ENCODE results near the gene PFDN1. TPM values are rescaled to one million over a fixed set of nuclear protein-coding genes. Genes with fewer than 3 reads are reported as not detected.

Gene PFDN1
- total and polyA plus RNA-seq, 11 donors: 53.8 to 140 (median 75.0) TPM

DNA sequence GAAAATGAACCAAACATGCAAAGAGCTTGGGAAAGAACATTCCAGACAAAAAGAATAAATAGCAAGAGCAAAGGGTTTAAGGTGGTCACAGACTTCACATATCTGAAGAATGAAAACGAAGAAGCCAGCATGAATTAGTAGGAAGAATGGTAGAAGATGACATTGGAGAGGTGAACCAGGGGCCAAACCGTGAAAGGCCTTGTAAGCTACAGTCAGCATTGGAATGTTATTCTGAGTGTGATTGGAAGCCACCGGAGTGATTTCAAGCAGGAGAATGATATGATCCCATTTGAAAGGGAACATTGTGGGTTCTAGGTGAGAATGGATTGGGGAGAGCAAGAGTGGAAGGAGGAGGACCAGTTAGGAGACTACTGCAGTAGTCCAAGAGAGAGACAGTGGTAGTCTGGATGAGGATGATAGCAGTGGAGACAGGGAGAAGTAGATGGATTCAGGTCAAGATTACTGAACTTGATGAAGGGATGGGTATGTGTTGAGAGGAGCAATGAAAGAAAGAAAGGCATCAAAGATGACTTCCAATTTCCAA lies 6.9 kb upstream of the PFDN1 start:
- WGBS, 4 donors: 83 to 91% (median 86%) methylated on average over 3 of the region's 3 CpGs
- Histone ChIP-seq H3K4me3 (no peak overlapping the region), H3K27ac (no peak overlapping the region), H3K4me1 (peaks cover 0 to 37% (median 23%) of the 10 kb centered on the region in 12 donors), H3K27me3 (no peaks in the 10 kb centered on the region), H3K9me3 (no peaks in the 10 kb centered on the region), H3K36me3 (no peaks in the 10 kb centered on the region)
- intact Hi-C loops (cut with DNase I): loop anchor here in 1 of 10 donors (10.0 kb wide), 1 partner anchor 55 kb away; no protein-coding TSS in a partner anchor
- DNase-seq (no peak), ATAC-seq (no peak)
- no peak for TF ChIP-seq POLR2A (IDR thresholded peaks at IDR 0.05)
- TF ChIP-seq, protein P1, sequence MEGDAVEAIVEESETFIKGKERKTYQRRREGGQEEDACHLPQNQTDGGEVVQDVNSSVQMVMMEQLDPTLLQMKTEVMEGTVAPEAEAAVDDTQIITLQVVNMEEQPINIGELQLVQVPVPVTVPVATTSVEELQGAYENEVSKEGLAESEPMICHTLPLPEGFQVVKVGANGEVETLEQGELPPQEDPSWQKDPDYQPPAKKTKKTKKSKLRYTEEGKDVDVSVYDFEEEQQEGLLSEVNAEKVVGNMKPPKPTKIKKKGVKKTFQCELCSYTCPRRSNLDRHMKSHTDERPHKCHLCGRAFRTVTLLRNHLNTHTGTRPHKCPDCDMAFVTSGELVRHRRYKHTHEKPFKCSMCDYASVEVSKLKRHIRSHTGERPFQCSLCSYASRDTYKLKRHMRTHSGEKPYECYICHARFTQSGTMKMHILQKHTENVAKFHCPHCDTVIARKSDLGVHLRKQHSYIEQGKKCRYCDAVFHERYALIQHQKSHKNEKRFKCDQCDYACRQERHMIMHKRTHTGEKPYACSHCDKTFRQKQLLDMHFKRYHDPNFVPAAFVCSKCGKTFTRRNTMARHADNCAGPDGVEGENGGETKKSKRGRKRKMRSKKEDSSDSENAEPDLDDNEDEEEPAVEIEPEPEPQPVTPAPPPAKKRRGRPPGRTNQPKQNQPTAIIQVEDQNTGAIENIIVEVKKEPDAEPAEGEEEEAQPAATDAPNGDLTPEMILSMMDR (IDR thresholded peaks at IDR 0.05): no peak

DNA sequence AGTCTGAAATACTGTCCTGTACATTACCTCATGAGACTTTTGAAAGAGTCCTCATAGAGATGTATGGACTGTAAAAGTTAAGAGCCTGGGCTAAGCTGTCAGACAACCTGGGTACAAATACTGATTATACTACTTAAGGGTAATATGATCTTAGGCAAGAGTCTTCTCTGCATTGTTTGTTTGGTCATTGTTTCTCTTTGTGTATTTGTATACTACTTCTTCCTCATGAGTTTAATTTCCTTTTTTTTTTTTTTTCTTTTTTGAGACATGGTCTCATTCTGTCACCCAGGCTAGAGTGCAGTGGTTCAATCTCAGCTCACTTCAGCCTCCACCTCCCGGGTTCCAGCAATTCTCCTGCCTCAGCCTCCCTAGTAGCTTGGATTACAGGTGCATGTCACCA lies 2.6 kb upstream of the PFDN1 start:
- Histone ChIP-seq H3K4me3 (no peak overlapping the region), H3K4me1 (peaks cover 3 to 36% (median 21%) of the 10 kb centered on the region in 12 donors), H3K36me3 (peaks cover 0 to under 1% (median 0%) of the 10 kb centered on the region in 9 donors), H3K9me3 (no peaks in the 10 kb centered on the region), H3K27ac (no peak overlapping the region), H3K27me3 (no peaks in the 10 kb centered on the region)
- 87 to 100% (median 99%) methylated on average over 1 of the region's 1 CpG for WGBS, 4 donors
- TF ChIP-seq, protein P1 (IDR thresholded peaks at IDR 0.05): no peak
- no peak for TF ChIP-seq POLR2A (IDR thresholded peaks at IDR 0.05)
- intact Hi-C loops (cut with DNase I): loop anchor here in 1 of 10 donors (10.0 kb wide), 1 partner anchor 51 kb away; no protein-coding TSS in a partner anchor
- ATAC-seq (no peak), DNase-seq (no peak)

DNA sequence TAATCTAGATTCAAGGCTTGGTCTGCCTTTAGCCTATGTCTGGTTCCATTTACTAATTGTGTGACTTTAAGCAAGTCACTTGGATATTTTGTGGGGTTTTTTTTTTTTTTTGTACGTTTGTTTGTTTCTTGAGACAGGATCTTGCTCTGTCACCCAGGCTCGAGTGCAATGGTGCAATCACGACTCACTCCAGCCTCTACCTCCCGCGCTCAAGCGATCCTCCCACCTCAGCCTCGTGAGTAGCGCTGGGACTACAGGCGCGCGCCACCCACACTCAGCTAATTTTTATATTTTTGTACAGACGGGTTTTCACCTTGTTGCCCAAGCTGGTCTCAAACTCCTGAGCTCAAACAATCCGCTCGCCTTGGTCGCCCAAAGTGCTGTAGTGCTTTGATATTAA lies 1.1 kb upstream of the PFDN1 start:
- WGBS, 4 donors: 91 to 94% (median 94%) methylated on average over 15 of the region's 15 CpGs
- Histone ChIP-seq H3K27ac (no peak overlapping the region), H3K36me3 (peaks cover 0 to 15% (median 14%) of the 10 kb centered on the region in 9 donors), H3K4me3 (peak overlapping the region in 2 of 12 donors; percentile 81 to 91), H3K9me3 (no peaks in the 10 kb centered on the region), H3K27me3 (no peaks in the 10 kb centered on the region), H3K4me1 (peaks cover 3 to 29% (median 20%) of the 10 kb centered on the region in 12 donors)
- TF ChIP-seq, protein P1 (IDR thresholded peaks at IDR 0.05): no peak
- TF ChIP-seq POLR2A (IDR thresholded peaks at IDR 0.05): no peak
- intact Hi-C loops (cut with DNase I): loop anchor here in 7 of 10 donors (5.0 to 10.0 kb wide), 5 partner anchors 33 to 49 kb away; partner anchors contain the start of gene HBEGF (in 3 of the 7)
- DNase-seq (no peak), ATAC-seq (no peak)

DNA sequence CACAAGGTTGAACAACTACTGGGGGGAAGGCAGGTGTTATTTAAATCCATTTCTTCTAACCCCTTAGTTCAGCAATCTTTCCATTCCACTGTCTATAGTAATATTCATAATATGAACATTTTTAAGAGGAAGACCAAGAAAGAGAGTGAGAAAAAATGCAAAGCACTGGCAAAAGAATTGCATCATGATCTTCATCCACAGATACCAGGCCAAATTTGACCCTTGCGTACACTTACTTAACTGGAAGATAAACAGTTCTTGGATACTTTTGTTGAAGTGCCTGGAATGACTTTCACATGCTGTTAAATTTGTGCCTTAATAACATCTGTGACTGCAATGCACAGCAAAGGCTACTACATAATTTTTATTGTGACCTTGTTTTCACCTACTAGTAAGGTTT lies 1.8 kb downstream of the PFDN1 start:
- ATAC-seq (no peak), DNase-seq (no peak)
- peak overlapping the region in 2 of 12 donors; percentile 91 to 94 for H3K27ac ChIP-seq
- TF ChIP-seq POLR2A (IDR thresholded peaks at IDR 0.05): no peak
- TF ChIP-seq, protein P1 (IDR thresholded peaks at IDR 0.05): no peak
- peaks cover 3 to 56% (median 41%) of the 10 kb centered on the region in 12 donors for H3K4me1 ChIP-seq
- H3K36me3 ChIP-seq: peaks cover 0 to 28% (median 19%) of the 10 kb centered on the region in 9 donors
- no peaks in the 10 kb centered on the region for H3K9me3 ChIP-seq
- intact Hi-C loops (cut with DNase I): loop anchor here in 7 of 10 donors (5.0 to 10.0 kb wide), 5 partner anchors 34 to 46 kb away; partner anchors contain the start of gene HBEGF (in 3 of the 7)
- H3K27me3 ChIP-seq: no peaks in the 10 kb centered on the region
- 44 to 63% (median 52%) methylated on average over 1 of the region's 1 CpG for WGBS, 4 donors
- peak overlapping the region in 3 of 12 donors; percentile 2 to 87 (median 76) for H3K4me3 ChIP-seq
